H1 (cell line): ENCODE data around the gene KLF13. TPM values are rescaled to one million over a fixed set of nuclear protein-coding genes. Genes with fewer than 3 reads are reported as not detected.

Experiments
- CTBP2 ChIP-seq: IDR thresholded peaks from 2 replicates; pipeline ENCODE4 v1.7.0; 2011; ENCODE audit warnings: borderline replicate concordance, mild to moderate bottlenecking, moderate library complexity, mixed read lengths, low read length; ENCODE audit not compliant: insufficient read depth, insufficient read length
- KDM5A ChIP-seq: fragments of 200-600 bp; IDR thresholded peaks from 2 replicates; pipeline ENCODE4 v1.7.1; 2012; ENCODE audit warnings: mild to moderate bottlenecking, low read length, inconsistent platforms, mixed read lengths
- POU5F1 ChIP-seq: IDR thresholded peaks from 2 replicates; pipeline ENCODE4 v1.6.1; 2011; ENCODE audit warnings: low read depth, mild to moderate bottlenecking, low read length, moderate library complexity
- RXRA ChIP-seq: IDR thresholded peaks from 2 replicates; pipeline ENCODE4 v1.6.1; 2011; ENCODE audit warnings: low read depth, mild to moderate bottlenecking, low read length, moderate library complexity; ENCODE audit not compliant: insufficient read depth
- SP4 ChIP-seq: IDR thresholded peaks from 2 replicates; pipeline ENCODE4 v1.6.1; 2012; ENCODE audit warnings: low read length, inconsistent platforms
- USF2 ChIP-seq: IDR thresholded peaks from 2 replicates; pipeline ENCODE4 v1.6.1; 2011; ENCODE audit warnings: low read length, improper control_type of control experiment
- ZNF274 ChIP-seq: IDR thresholded peaks from 2 replicates; pipeline ENCODE4 v1.7.0; 2012; ENCODE audit warnings: low read length, borderline replicate concordance; ENCODE audit errors: extremely low read depth
- polyA plus RNA-seq, 7 experiments: library from polyadenylated mRNA; depleted of rRNA in 3 of 7; stranded (reverse) in 5 of 7; unstranded in 2 of 7; fragments of >200 nt in 5 of 7; fragments of 200-250 nt in 2 of 7; gene quantifications; 1 replicate in 5 of 7; 2 replicates in 1 of 7; 4 replicates in 1 of 7; pipeline versions ENCODE4 v1.2.1 to v1.2.3, GENCODE V29; 2011 to 2013; ENCODE audit warnings: missing spikeins in 2 of 7, mixed read lengths in 2 of 7
- total RNA-seq: library from RNA; stranded (reverse); fragmentation: NEBNext Ultra II Directional; extraction: Animal tissue kit (Norgen Biotek cat#: 25700); gene quantifications from 2 replicates; pipeline ENCODE4 v1.2.1, GENCODE V29; 2021

KLF13 gene
- total and polyA plus RNA-seq, 2 of the 8 experiments (the other 6 are each of a cell fraction or from before 2014, with no cell fraction given) = 18.3 to 33.4 TPM

- TF ChIP-seq USF2 (no peak), ZNF274 (no peak), SP4 (no peak), CTBP2 (no peak), KDM5A (no peak), RXRA (no peak), POU5F1 (no peak)
Measured at GRCh38 chr15:31373970-31374369, 47.3 kb downstream of the KLF13 start (continued).
